ENCODE results near the gene WDR70.

DNA sequence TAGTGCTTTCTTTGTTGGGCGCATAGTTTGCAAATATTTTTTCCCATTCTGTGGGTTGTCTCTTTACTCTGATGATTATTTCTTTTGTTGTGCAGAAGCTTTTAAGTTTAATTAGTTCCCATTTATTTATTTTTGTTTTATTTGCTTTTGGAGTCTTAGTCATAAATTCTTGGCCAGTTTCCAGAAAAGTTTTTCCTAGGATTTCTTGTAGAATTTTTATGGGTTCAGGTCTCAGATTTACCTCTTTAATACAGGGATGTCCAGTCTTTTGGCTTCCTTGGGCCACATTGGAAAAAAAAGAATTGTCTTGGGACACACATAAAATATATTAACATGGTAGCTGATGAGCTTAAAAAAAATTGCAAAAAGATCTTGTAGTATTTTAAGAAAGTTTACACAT is 122.0 kb downstream of the WDR70 start:
- TF ChIP-seq, protein P1, sequence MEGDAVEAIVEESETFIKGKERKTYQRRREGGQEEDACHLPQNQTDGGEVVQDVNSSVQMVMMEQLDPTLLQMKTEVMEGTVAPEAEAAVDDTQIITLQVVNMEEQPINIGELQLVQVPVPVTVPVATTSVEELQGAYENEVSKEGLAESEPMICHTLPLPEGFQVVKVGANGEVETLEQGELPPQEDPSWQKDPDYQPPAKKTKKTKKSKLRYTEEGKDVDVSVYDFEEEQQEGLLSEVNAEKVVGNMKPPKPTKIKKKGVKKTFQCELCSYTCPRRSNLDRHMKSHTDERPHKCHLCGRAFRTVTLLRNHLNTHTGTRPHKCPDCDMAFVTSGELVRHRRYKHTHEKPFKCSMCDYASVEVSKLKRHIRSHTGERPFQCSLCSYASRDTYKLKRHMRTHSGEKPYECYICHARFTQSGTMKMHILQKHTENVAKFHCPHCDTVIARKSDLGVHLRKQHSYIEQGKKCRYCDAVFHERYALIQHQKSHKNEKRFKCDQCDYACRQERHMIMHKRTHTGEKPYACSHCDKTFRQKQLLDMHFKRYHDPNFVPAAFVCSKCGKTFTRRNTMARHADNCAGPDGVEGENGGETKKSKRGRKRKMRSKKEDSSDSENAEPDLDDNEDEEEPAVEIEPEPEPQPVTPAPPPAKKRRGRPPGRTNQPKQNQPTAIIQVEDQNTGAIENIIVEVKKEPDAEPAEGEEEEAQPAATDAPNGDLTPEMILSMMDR (conservative IDR thresholded peaks at IDR 0.05; ENCODE audit: low read length), result no peak
- TF ChIP-seq EZH2phosphoT487 (IDR thresholded peaks at IDR 0.05; ENCODE audit: borderline replicate concordance), result no peak

Data from Loucy (cell line).